H9 (cell line): ENCODE measurements around the gene NVL. TPM values are rescaled to one million over a fixed set of nuclear protein-coding genes. Genes with fewer than 3 reads are reported as not detected.

Source experiments
- DNase-seq: peaks from one replicate; pipeline ENCODE4 v3.0.0-alpha.2; 2017
- H2AFZ ChIP-seq: one replicate; pipeline ENCODE4 v1.6.1; 2013; ENCODE audit warnings: mild to moderate bottlenecking, low read length, control low read depth, moderate library complexity
- H2AK5ac ChIP-seq: 2 replicates; pipeline ENCODE4 v1.6.1; 2013; ENCODE audit warnings: low read length, control low read depth, mixed read lengths; ENCODE audit not compliant: insufficient read length
- H2BK120ac ChIP-seq: one replicate; pipeline ENCODE4 v1.6.1; 2013; ENCODE audit warnings: low read depth, mild to moderate bottlenecking, low read length, control low read depth, inconsistent platforms; ENCODE audit not compliant: poor library complexity, severe bottlenecking
- H2BK12ac ChIP-seq: 2 replicates; pipeline ENCODE4 v1.6.1; 2013; ENCODE audit warnings: low read length, control low read depth, mixed read lengths, low read depth; ENCODE audit not compliant: insufficient read length
- H2BK15ac ChIP-seq: 2 replicates; pipeline ENCODE4 v1.6.1; 2013; ENCODE audit warnings: low read depth, low read length, control low read depth
- H2BK20ac ChIP-seq: one replicate; pipeline ENCODE4 v1.6.1; 2013; ENCODE audit warnings: low read depth, mild to moderate bottlenecking, low read length, control low read depth, inconsistent platforms; ENCODE audit not compliant: poor library complexity, severe bottlenecking
- H2BK5ac ChIP-seq: 2 replicates; pipeline ENCODE4 v1.6.1; 2013; ENCODE audit warnings: low read length, control low read depth, mixed read lengths; ENCODE audit not compliant: insufficient read length
- H3K14ac ChIP-seq: 2 replicates; pipeline ENCODE4 v1.6.1; 2013; ENCODE audit warnings: low read length, control low read depth; ENCODE audit not compliant: insufficient read depth
- H3K18ac ChIP-seq: 2 replicates; pipeline ENCODE4 v1.6.1; 2013; ENCODE audit warnings: low read depth, mild to moderate bottlenecking, mixed read lengths, low read length, control low read depth; ENCODE audit not compliant: insufficient read length
- H3K23ac ChIP-seq: 2 replicates; pipeline ENCODE4 v1.6.1; 2013; ENCODE audit warnings: low read length, control low read depth, mixed read lengths, low read depth; ENCODE audit not compliant: insufficient read length
- H3K23me2 ChIP-seq: 2 replicates; pipeline ENCODE4 v1.6.1; 2013; ENCODE audit warnings: low read depth, mild to moderate bottlenecking, mixed read lengths, low read length, control low read depth; ENCODE audit not compliant: insufficient read length, poor library complexity, severe bottlenecking
- H3K27ac ChIP-seq: 2 replicates; pipeline ENCODE4 v1.5.1; 2013; ENCODE audit warnings: low read length, control low read depth, mixed read lengths, low read depth; ENCODE audit not compliant: insufficient read length
- H3K27me3 ChIP-seq: 2 replicates; pipeline ENCODE4 v1.6.1; 2013; ENCODE audit warnings: low read length, control low read depth, inconsistent platforms; ENCODE audit not compliant: insufficient read depth
- H3K4ac ChIP-seq: 2 replicates; pipeline ENCODE4 v1.6.1; 2013; ENCODE audit warnings: low read depth, mild to moderate bottlenecking, control low read depth, inconsistent platforms, low read length, moderate library complexity
- H3K4me1 ChIP-seq: 2 replicates; pipeline ENCODE4 v1.6.1; 2013; ENCODE audit warnings: low read length, control low read depth, inconsistent platforms; ENCODE audit not compliant: insufficient read depth
- H3K4me2 ChIP-seq: 2 replicates; pipeline ENCODE4 v1.6.1; 2013; ENCODE audit warnings: low read length, control low read depth, mixed read lengths; ENCODE audit not compliant: insufficient read length, insufficient read depth
- H3K56ac ChIP-seq: 2 replicates; pipeline ENCODE4 v1.6.1; 2013; ENCODE audit warnings: low read depth, mild to moderate bottlenecking, mixed read lengths, low read length, control low read depth; ENCODE audit not compliant: insufficient read length
- H3K79me1 ChIP-seq: 2 replicates; pipeline ENCODE4 v1.6.1; 2013; ENCODE audit warnings: low read depth, mild to moderate bottlenecking, moderate library complexity, low read length, control low read depth, inconsistent platforms; ENCODE audit not compliant: insufficient read depth, poor library complexity, severe bottlenecking
- H3K79me2 ChIP-seq: 2 replicates; pipeline ENCODE4 v1.6.1; 2013; ENCODE audit warnings: low read length, control low read depth, inconsistent platforms; ENCODE audit not compliant: insufficient read depth
- H3K9ac ChIP-seq: 2 replicates; pipeline ENCODE4 v1.6.1; 2013; ENCODE audit warnings: low read length, control low read depth, mixed read lengths; ENCODE audit not compliant: insufficient read length; ENCODE audit errors: extremely low read depth
- H3K9me3 ChIP-seq: one replicate; pipeline ENCODE4 v1.6.1; 2013; ENCODE audit warnings: low read depth, low read length, inconsistent platforms; ENCODE audit not compliant: control insufficient read depth
- H3T11ph ChIP-seq: one replicate; pipeline ENCODE4 v1.6.1; 2013; ENCODE audit warnings: mild to moderate bottlenecking, low read length, control low read depth, inconsistent platforms
- H4K20me1 ChIP-seq: one replicate; pipeline ENCODE4 v1.6.1; 2013; ENCODE audit not compliant: control insufficient read depth, insufficient read length, insufficient read depth
- H4K5ac ChIP-seq: 2 replicates; pipeline ENCODE4 v1.6.1; 2013; ENCODE audit warnings: low read depth, mild to moderate bottlenecking, mixed read lengths, low read length, control low read depth; ENCODE audit not compliant: insufficient read length
- H4K8ac ChIP-seq: replicated peaks from 2 replicates; pipeline ENCODE4 v1.6.1; 2013; ENCODE audit warnings: low read length, control low read depth, mixed read lengths, low read depth; ENCODE audit not compliant: insufficient read length
- H4K91ac ChIP-seq: 2 replicates; pipeline ENCODE4 v1.6.1; 2013; ENCODE audit warnings: low read depth, mild to moderate bottlenecking, moderate library complexity, mixed read lengths, low read length, control low read depth; ENCODE audit not compliant: insufficient read length
- H3K27ac Mint-ChIP-seq, 3 experiments: 2 replicates in 2 of 3; 3 replicates in 1 of 3; pipeline ENCODE4 v1.8.0; 2020 to 2021; ENCODE audit warnings: mixed read lengths in 3 of 3, mild to moderate bottlenecking in 1 of 3, moderate library complexity in 1 of 3
- H3K27me3 Mint-ChIP-seq: 2 replicates; pipeline ENCODE4 v1.8.0; 2021; ENCODE audit warnings: low read depth, mild to moderate bottlenecking, moderate library complexity, mixed read lengths
- H3K36me3 Mint-ChIP-seq, 3 experiments: 2 replicates in 2 of 3; 3 replicates in 1 of 3; pipeline ENCODE4 v1.8.0; 2020 to 2021; ENCODE audit warnings: low read depth in 3 of 3, mixed read lengths in 3 of 3; ENCODE audit not compliant: insufficient read depth in 1 of 3
- H3K4me1 Mint-ChIP-seq, 2 experiments: 2 replicates each; pipeline ENCODE4 v1.8.0; 2020; ENCODE audit warnings: mixed read lengths in 2 of 2
- H3K4me3 Mint-ChIP-seq, 2 experiments: 2 replicates in 1 of 2; 3 replicates in 1 of 2; pipeline ENCODE4 v1.8.0; 2020 to 2021; ENCODE audit warnings: mild to moderate bottlenecking in 2 of 2, mixed read lengths in 2 of 2, moderate library complexity in 1 of 2
- H3K9me3 Mint-ChIP-seq, 2 experiments: 2 replicates in 1 of 2; 3 replicates in 1 of 2; pipeline ENCODE4 v1.8.0; 2020; ENCODE audit warnings: mild to moderate bottlenecking in 2 of 2, mixed read lengths in 2 of 2, moderate library complexity in 1 of 2
- WGBS: extraction: QIAGEN DNeasy Blood & Tissue Kit; methylation state at CpG from one replicate; pipeline ENCODE4 v1.1.7; 2013; ENCODE audit warnings: missing lambda C conversion rate, low lambda C conversion rate, mixed read lengths; ENCODE audit not compliant: insufficient read length; ENCODE audit errors: extremely low coverage; 5-methylcytosine and 5-hydroxymethylcytosine counted together
- total RNA-seq: library from RNA; stranded (reverse); gene quantifications from 2 replicates; pipeline ENCODE4 v1.2.1, GENCODE V29; 2021
- TF ChIP-seq, protein P1 (sequence below): fragments of 200-600 bp; sonication (generic); conservative IDR thresholded peaks from 3 replicates; pipeline ENCODE4 v1.8.0; 2021; ENCODE audit warnings: antibody characterized with exemption, mild to moderate bottlenecking

The NVL gene
- total RNA-seq, 1 experiment from 2014 or later: 66.9 TPM

DNA sequence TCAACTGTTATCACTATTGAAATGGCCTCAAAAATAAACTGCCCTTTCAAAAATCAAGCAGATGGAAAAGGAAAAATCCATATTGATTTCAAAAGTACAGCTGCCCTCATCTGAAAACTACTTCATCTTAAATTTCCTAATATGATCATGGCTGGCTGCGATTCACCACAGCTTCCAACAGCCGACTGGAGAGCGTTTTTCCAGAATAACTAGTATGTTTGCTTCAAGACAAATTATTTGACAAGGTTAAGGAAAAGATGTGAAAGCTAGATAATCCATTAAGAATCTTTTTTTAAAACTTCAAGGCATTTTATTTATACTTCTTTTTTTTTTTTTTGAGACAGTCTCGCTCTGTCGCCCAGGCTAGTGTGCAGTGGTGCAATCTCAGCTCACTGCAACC, 151.1 kb downstream of the NVL start:
- no peaks in the 10 kb centered on the region for H3K9me3 ChIP-seq
- H3T11ph ChIP-seq: no peak overlapping the region
- H3K27ac Mint-ChIP-seq: no peak overlapping the region
- no peaks in the 10 kb centered on the region for H3K9me3 Mint-ChIP-seq
- no peaks in the 10 kb centered on the region; a peak in 1 of 7 replicates for H3K36me3 Mint-ChIP-seq
- no peak overlapping the region for H3K18ac ChIP-seq
- H3K9ac ChIP-seq: no peak overlapping the region
- H2AFZ ChIP-seq: no peak overlapping the region
- H3K23me2 ChIP-seq: peaks cover 8% of the 10 kb centered on the region
- H3K4ac ChIP-seq: no peak overlapping the region
- TF ChIP-seq, protein P1, sequence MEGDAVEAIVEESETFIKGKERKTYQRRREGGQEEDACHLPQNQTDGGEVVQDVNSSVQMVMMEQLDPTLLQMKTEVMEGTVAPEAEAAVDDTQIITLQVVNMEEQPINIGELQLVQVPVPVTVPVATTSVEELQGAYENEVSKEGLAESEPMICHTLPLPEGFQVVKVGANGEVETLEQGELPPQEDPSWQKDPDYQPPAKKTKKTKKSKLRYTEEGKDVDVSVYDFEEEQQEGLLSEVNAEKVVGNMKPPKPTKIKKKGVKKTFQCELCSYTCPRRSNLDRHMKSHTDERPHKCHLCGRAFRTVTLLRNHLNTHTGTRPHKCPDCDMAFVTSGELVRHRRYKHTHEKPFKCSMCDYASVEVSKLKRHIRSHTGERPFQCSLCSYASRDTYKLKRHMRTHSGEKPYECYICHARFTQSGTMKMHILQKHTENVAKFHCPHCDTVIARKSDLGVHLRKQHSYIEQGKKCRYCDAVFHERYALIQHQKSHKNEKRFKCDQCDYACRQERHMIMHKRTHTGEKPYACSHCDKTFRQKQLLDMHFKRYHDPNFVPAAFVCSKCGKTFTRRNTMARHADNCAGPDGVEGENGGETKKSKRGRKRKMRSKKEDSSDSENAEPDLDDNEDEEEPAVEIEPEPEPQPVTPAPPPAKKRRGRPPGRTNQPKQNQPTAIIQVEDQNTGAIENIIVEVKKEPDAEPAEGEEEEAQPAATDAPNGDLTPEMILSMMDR: no peak
- DNase-seq: no peak
- no peaks in the 10 kb centered on the region for H3K79me2 ChIP-seq
- no peak overlapping the region for H2BK5ac ChIP-seq
- H3K27me3 Mint-ChIP-seq: no peaks in the 10 kb centered on the region; the same call in 1 of the 2 replicates
- no peak overlapping the region for H2AK5ac ChIP-seq
- no peak overlapping the region for H4K5ac ChIP-seq
- H3K4me2 ChIP-seq: no peak overlapping the region
- no peak overlapping the region for H2BK20ac ChIP-seq
- H3K14ac ChIP-seq: no peak overlapping the region
- no peaks in the 10 kb centered on the region for H3K79me1 ChIP-seq
- H2BK15ac ChIP-seq: no peak overlapping the region
- peaks cover 16 to 23% of the 10 kb centered on the region in 2 experiments for H3K4me1 Mint-ChIP-seq
- no peaks in the 10 kb centered on the region for H3K27me3 ChIP-seq
- no peak overlapping the region for H3K4me3 Mint-ChIP-seq
- H2BK120ac ChIP-seq: no peak overlapping the region
- H4K20me1 ChIP-seq: no peaks in the 10 kb centered on the region
- no peak overlapping the region for H3K27ac ChIP-seq
- no peak overlapping the region for H2BK12ac ChIP-seq
- WGBS: no CpG with 5 or more reads among the region's 5 CpGs
- H4K8ac ChIP-seq: no peak overlapping the region
- no peaks in the 10 kb centered on the region for H3K4me1 ChIP-seq
- no peak overlapping the region for H3K56ac ChIP-seq
- no peak overlapping the region for H4K91ac ChIP-seq
- no peak overlapping the region for H3K23ac ChIP-seq
